PC-3 (cell line): ENCODE results near the gene PSKH1.

Experiments
- EZH2 ChIP-seq: fragments of 300-600 bp; sonication (generic); IDR thresholded peaks from one replicate; pipeline ENCODE4 v1.6.1; 2017; ENCODE audit warnings: antibody characterized with exemption, mild to moderate bottlenecking, low read length; ENCODE audit not compliant: unreplicated experiment
- TF ChIP-seq, protein P1 (sequence below): fragments of 300-600 bp; sonication (generic); conservative IDR thresholded peaks from 2 replicates; pipeline ENCODE4 v1.5.1; 2017; ENCODE audit warnings: antibody characterized with exemption, low read depth, mild to moderate bottlenecking, low read length

DNA sequence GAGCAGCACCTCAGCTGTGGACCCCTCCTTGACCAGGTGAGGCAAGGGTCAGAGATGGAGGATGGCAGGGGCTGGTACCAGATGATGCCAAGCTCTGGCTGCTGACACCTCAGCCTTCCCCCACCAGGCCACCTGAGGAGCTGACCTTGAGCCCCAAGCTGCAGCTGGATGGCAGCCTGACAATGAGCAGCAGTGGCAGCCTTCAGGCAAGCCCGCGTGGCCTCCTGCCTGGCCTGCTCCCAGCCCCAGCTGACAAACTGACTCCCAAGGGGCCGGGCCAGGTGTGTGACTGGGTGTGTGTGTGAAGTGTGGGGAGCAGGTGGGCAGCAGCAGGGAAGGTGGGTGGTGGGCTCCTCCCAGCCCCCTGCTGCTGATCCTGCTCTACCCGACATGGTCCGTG is 13.1 kb upstream of the PSKH1 start:
- TF ChIP-seq, protein P1, sequence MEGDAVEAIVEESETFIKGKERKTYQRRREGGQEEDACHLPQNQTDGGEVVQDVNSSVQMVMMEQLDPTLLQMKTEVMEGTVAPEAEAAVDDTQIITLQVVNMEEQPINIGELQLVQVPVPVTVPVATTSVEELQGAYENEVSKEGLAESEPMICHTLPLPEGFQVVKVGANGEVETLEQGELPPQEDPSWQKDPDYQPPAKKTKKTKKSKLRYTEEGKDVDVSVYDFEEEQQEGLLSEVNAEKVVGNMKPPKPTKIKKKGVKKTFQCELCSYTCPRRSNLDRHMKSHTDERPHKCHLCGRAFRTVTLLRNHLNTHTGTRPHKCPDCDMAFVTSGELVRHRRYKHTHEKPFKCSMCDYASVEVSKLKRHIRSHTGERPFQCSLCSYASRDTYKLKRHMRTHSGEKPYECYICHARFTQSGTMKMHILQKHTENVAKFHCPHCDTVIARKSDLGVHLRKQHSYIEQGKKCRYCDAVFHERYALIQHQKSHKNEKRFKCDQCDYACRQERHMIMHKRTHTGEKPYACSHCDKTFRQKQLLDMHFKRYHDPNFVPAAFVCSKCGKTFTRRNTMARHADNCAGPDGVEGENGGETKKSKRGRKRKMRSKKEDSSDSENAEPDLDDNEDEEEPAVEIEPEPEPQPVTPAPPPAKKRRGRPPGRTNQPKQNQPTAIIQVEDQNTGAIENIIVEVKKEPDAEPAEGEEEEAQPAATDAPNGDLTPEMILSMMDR = no peak
- no peak for TF ChIP-seq EZH2
